ENCODE results near the gene GBA2. TPM values are rescaled to one million over a fixed set of nuclear protein-coding genes. Genes with fewer than 3 reads are reported as not detected.

GBA2 gene
- total RNA-seq, result 36.2 and 37.3 TPM in 2 replicates

DNA sequence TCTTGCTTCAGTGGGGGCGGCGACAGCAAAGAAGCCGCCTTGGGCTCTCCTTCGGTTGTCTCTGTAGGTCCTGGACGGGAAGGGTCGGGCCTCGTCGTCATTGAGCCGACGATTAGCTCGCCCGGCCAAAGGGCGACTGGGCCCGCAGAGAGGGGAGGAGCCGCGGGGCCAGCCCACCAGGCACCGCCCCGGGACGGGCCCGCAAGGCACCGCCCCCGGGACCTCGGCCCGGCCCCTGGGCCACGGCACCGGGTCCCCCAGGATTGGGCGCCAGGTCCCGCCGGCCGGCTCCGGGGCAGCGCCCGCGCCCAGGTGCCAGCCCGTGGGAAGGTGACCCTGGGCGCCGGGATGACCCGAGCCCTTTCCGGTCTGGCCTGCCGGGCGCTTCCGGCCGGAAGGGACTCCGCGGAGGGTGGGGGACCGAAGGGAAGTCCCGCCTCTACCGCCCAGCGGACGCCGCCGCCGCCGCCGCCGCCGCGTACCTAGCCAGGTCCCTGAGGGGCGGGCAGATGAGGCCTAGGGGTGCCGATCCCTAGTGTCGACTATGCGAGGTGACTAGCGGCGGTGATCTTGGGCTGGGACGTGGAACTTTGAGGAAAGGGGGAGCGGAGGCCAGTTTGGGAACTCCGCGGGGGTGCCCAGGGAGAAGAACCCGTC is at the start of gene GBA2, which contains the start of gene RGP1:
Gene GBA2 (minus strand): TSS at position 371 of the 657 bp plus-strand sequence. CDS start 524 bp downstream, outside the sequence.
Gene RGP1 (plus strand): TSS at position 430 of the 657 bp plus-strand sequence. CDS start 469 bp downstream, outside the sequence.

GRCh38 chr9:35791297-35791921 is 42.4 kb upstream of the GBA2 start, which contains the start of gene NPR2:
TSS of gene NPR2 (plus strand) at chr9:35791591. CDS start at chr9:35792409, 818 bp downstream.

GRCh38 chr9:35754264-35754663 is 5.2 kb upstream of the GBA2 start, which contains the start of gene MSMP:
TSS of gene MSMP (minus strand) at chr9:35754276. CDS start at chr9:35754129, 147 bp downstream.

GRCh38 chr9:35732185-35732799 is 16.7 kb downstream of the GBA2 start, which contains the start of the genes CREB3 and TLN1:
TSS of gene CREB3 (plus strand) at chr9:35732666. CDS start at chr9:35732773, 107 bp downstream.
TSS of gene TLN1 (minus strand) at chr9:35732195. CDS start at chr9:35725694, 6,501 bp downstream.

GRCh38 chr9:35689542-35690293 is 59.3 kb downstream of the GBA2 start, which contains the start of gene TPM2:
TSS of gene TPM2 (minus strand) at chr9:35689925. CDS start at chr9:35689817, 108 bp downstream.

Small RNA genes lying within 50 kb of the gene (small RNA-seq; reads per million reads assigned to genes)
- 1.3 reads per million, percentile 29 among the genes with 10 or more reads in this experiment for gene MIR6853

Other genes with a start within 250 kb of the GBA2 start
- gene TESK1, start 144.0 kb downstream of the GBA2 start, total RNA-seq, result 20.1 and 20.6 TPM in 2 replicates
- gene CD72, start 130.8 kb downstream of the GBA2 start, total RNA-seq, result 0.73 and 1.1 TPM in 2 replicates
- not detected in 2 replicates for gene SIT1, start 98.3 kb downstream of the GBA2 start, total RNA-seq
- 68,660 and 79,842 TPM in 2 replicates for gene RMRP, start 91.2 kb downstream of the GBA2 start, total RNA-seq
- 11.4 and 15.8 TPM in 2 replicates for gene CCDC107, start 90.9 kb downstream of the GBA2 start, total RNA-seq
- gene ARHGEF39, start 84.0 kb downstream of the GBA2 start, total RNA-seq, result 0.12 and 0.49 TPM in 2 replicates
- gene CA9, start 75.3 kb downstream of the GBA2 start, total RNA-seq, result 0.16 TPM in 1 of 2 replicates, not detected in the other
- 451 and 795 TPM in 2 replicates for gene TPM2, start 59.3 kb downstream of the GBA2 start, total RNA-seq
- 543 and 559 TPM in 2 replicates for gene TLN1, start 17.0 kb downstream of the GBA2 start, total RNA-seq
- gene CREB3, start 16.6 kb downstream of the GBA2 start, total RNA-seq, result 61.7 and 78.1 TPM in 2 replicates
- gene RGP1, start 59 bp upstream of the GBA2 start, total RNA-seq, result 21.6 and 22.1 TPM in 2 replicates
- not detected in 2 replicates for gene MSMP, start 5.0 kb upstream of the GBA2 start, total RNA-seq
- 14.9 and 23.2 TPM in 2 replicates for gene NPR2, start 42.4 kb upstream of the GBA2 start, total RNA-seq
- gene SPAG8, start 63.0 kb upstream of the GBA2 start, total RNA-seq, result 0.49 and 2.1 TPM in 2 replicates
- gene HINT2, start 65.8 kb upstream of the GBA2 start, total RNA-seq, result 8.0 and 11.4 TPM in 2 replicates
- gene FAM221B, start 79.5 kb upstream of the GBA2 start, total RNA-seq, result not detected in 2 replicates
- gene TMEM8B, start 80.0 kb upstream of the GBA2 start, total RNA-seq, result 3.7 and 6.1 TPM in 2 replicates
- gene OR13J1, start 121.2 kb upstream of the GBA2 start, total RNA-seq, result not detected in 2 replicates
- gene HRCT1, start 157.0 kb upstream of the GBA2 start, total RNA-seq, result not detected in 2 replicates
- gene SPAAR, start 160.3 kb upstream of the GBA2 start, total RNA-seq, result not detected in 2 replicates
- gene OR2S2, start 208.9 kb upstream of the GBA2 start, total RNA-seq, result 0.32 TPM in 1 of 2 replicates, not detected in the other